GM12878 (cell line): Measurements from ENCODE around the gene NPBWR2. TPM values are rescaled to one million over a fixed set of nuclear protein-coding genes. Genes with fewer than 3 reads are reported as not detected.

ENCODE experiments used
- ASH2L ChIP-seq: fragments of 300-600, 200-600 bp; sonication (generic); IDR thresholded peaks from 2 replicates; pipeline ENCODE4 v1.6.1; 2017; ENCODE audit warnings: low read depth, mild to moderate bottlenecking, borderline replicate concordance
- ATF7 ChIP-seq: fragments of 450-650 bp; IDR thresholded peaks from 2 replicates; pipeline ENCODE4 v1.6.1; 2016; ENCODE audit warnings: low read depth, mild to moderate bottlenecking
- CHD1 ChIP-seq: IDR thresholded peaks from 2 replicates; pipeline ENCODE4 v1.6.1; 2012; ENCODE audit warnings: low read depth, low read length, improper control_type of control experiment
- HDAC2 ChIP-seq: fragments of 200-600 bp; sonication (generic); IDR thresholded peaks from 2 replicates; pipeline ENCODE4 v1.6.1; 2017
- KDM1A ChIP-seq: fragments of 200-600 bp; sonication (generic); IDR thresholded peaks from 2 replicates; pipeline ENCODE4 v1.6.1; 2016; ENCODE audit warnings: borderline replicate concordance
- NFYB ChIP-seq: IDR thresholded peaks from 2 replicates; pipeline ENCODE4 v1.6.1; 2011; ENCODE audit warnings: low read depth, mild to moderate bottlenecking, low read length, improper control_type of control experiment, moderate library complexity; ENCODE audit not compliant: insufficient read depth
- NR2C2 ChIP-seq: IDR thresholded peaks from 2 replicates; pipeline ENCODE4 v1.6.1; 2011; ENCODE audit warnings: borderline replicate concordance, low read depth; ENCODE audit not compliant: control insufficient read depth, insufficient read length
- PAX8 ChIP-seq: fragments of 450-650 bp; IDR thresholded peaks from 2 replicates; pipeline ENCODE4 v1.6.1; 2017; ENCODE audit warnings: mild to moderate bottlenecking, moderate library complexity
- PML ChIP-seq: IDR thresholded peaks from 2 replicates; pipeline ENCODE4 v1.6.1; 2012; ENCODE audit warnings: low read length, inconsistent platforms
- RAD21 ChIP-seq: IDR thresholded peaks from 2 replicates; pipeline ENCODE4 v1.6.1; 2011; ENCODE audit warnings: mild to moderate bottlenecking, low read depth, low read length, moderate library complexity; ENCODE audit not compliant: insufficient read depth
- RBBP5 ChIP-seq: fragments of 200-600 bp; sonication (generic); conservative IDR thresholded peaks from 2 replicates; pipeline ENCODE4 v1.6.1; 2016
- RFX5 ChIP-seq: IDR thresholded peaks from 2 replicates; pipeline ENCODE4 v1.6.1; 2011; ENCODE audit warnings: low read depth, low read length, improper control_type of control experiment
- SKIL ChIP-seq: fragments of 450-650 bp; IDR thresholded peaks from 2 replicates; pipeline ENCODE4 v1.6.1; 2017; ENCODE audit warnings: mild to moderate bottlenecking, low read depth, inconsistent platforms; ENCODE audit not compliant: poor library complexity, severe bottlenecking
- SMAD1 ChIP-seq: fragments of 450-650 bp; IDR thresholded peaks from 2 replicates; pipeline ENCODE4 v1.6.1; 2018; ENCODE audit warnings: mild to moderate bottlenecking, low read depth; ENCODE audit not compliant: partially characterized antibody
- SPI1 ChIP-seq: IDR thresholded peaks from 2 replicates; pipeline ENCODE4 v1.6.1; 2011; ENCODE audit warnings: low read depth, mild to moderate bottlenecking, low read length, moderate library complexity, borderline replicate concordance; ENCODE audit not compliant: insufficient read depth
- ZNF24 ChIP-seq: fragments of 450-650 bp; IDR thresholded peaks from 2 replicates; pipeline ENCODE4 v1.6.1; 2017; ENCODE audit warnings: antibody characterized with exemption, mild to moderate bottlenecking
- ZNF687 ChIP-seq: fragments of 450-650 bp; IDR thresholded peaks from 2 replicates; pipeline ENCODE4 v1.6.1; 2017; ENCODE audit warnings: mild to moderate bottlenecking, moderate library complexity
- polyA plus RNA-seq, 11 experiments: library from polyadenylated mRNA; depleted of rRNA in 4 of 11; unstranded in 6 of 11; stranded (reverse) in 5 of 11; fragments of >200 nt; fragmentation: Nextera tagmentation in 4 of 11; fragmentation: Illumina TruSeq in 1 of 11; extraction: Ambion mirVana in 4 of 11; extraction: Trizol in 1 of 11; gene quantifications; 1 replicate in 1 of 11; 2 replicates in 10 of 11; pipeline versions ENCODE4 v1.2.1 to v1.2.3, GENCODE V29; 2011 to 2016; ENCODE audit warnings: inconsistent platforms in 2 of 11, missing spikeins in 2 of 11, low read depth in 1 of 11
- total RNA-seq, 4 experiments: library from RNA; depleted of rRNA in 3 of 4; stranded (reverse); fragments of >200 nt in 3 of 4; fragmentation: Illumina TruSeq in 1 of 4; extraction: Trizol in 1 of 4; gene quantifications; 2 replicates each; pipeline versions ENCODE4 v1.2.1 to v1.2.3, GENCODE V29; 2013 to 2021
- TF ChIP-seq, protein P1 (sequence below): fragments of 450-650 bp; IDR thresholded peaks from 2 replicates; pipeline ENCODE4 v1.6.1; 2017; ENCODE audit warnings: low read depth, mild to moderate bottlenecking, moderate library complexity
- TF ChIP-seq, protein P2 (sequence below): fragments of 450-650 bp; IDR thresholded peaks from 2 replicates; pipeline ENCODE4 v1.6.1; 2017; ENCODE audit warnings: borderline replicate concordance
- TF ChIP-seq, protein P3 (sequence below): IDR thresholded peaks from 2 replicates; pipeline ENCODE4 v1.6.1; 2012; ENCODE audit warnings: low read depth, low read length, improper control_type of control experiment

The NPBWR2 gene
- total and polyA plus RNA-seq, 10 of the 15 experiments (the other 5 are each of a cell fraction or from before 2014, with no cell fraction given): not detected

DNA sequence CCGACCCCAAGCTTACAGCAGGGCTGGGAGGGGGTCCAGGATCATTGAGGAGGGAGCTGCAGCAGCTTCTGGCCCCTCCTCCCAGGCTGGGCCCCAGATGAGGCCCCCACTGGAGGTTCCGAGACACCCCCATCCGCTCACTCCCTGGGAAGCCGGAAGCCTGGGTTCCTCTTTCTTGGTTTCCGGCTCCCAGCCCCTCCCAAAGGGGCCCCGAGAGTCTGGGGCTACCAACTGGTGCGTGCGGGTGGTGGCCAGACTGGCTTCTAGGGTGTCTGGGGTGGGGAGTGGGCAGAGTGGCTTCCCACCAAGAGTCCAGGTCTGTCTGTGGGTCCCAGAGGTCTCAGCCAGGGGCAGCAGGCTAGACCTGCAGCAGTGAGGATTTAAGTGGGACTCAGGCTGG, 30.3 kb downstream of the NPBWR2 start (continued):
- TF ChIP-seq SKIL: peak; percentile 46
- no peak for TF ChIP-seq RAD21
- TF ChIP-seq SPI1: peak; percentile 95
- TF ChIP-seq NR2C2: no peak
- TF ChIP-seq ASH2L: no peak
- no peak for TF ChIP-seq SMAD1
- TF ChIP-seq, protein P1, sequence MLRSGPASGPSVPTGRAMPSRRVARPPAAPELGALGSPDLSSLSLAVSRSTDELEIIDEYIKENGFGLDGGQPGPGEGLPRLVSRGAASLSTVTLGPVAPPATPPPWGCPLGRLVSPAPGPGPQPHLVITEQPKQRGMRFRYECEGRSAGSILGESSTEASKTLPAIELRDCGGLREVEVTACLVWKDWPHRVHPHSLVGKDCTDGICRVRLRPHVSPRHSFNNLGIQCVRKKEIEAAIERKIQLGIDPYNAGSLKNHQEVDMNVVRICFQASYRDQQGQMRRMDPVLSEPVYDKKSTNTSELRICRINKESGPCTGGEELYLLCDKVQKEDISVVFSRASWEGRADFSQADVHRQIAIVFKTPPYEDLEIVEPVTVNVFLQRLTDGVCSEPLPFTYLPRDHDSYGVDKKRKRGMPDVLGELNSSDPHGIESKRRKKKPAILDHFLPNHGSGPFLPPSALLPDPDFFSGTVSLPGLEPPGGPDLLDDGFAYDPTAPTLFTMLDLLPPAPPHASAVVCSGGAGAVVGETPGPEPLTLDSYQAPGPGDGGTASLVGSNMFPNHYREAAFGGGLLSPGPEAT: 0 out of 2 replicates have a peak, but pooled peaks have one; percentile 44
- 0 out of 2 replicates have a peak, but pooled peaks have one; percentile 11 for TF ChIP-seq ZNF687
- TF ChIP-seq ZNF24: no peak
- no peak for TF ChIP-seq PAX8
- TF ChIP-seq KDM1A: no peak
- TF ChIP-seq, protein P2, sequence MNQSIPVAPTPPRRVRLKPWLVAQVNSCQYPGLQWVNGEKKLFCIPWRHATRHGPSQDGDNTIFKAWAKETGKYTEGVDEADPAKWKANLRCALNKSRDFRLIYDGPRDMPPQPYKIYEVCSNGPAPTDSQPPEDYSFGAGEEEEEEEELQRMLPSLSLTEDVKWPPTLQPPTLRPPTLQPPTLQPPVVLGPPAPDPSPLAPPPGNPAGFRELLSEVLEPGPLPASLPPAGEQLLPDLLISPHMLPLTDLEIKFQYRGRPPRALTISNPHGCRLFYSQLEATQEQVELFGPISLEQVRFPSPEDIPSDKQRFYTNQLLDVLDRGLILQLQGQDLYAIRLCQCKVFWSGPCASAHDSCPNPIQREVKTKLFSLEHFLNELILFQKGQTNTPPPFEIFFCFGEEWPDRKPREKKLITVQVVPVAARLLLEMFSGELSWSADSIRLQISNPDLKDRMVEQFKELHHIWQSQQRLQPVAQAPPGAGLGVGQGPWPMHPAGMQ: no peak
- no peak for TF ChIP-seq PML
- TF ChIP-seq NFYB: no peak
- no peak for TF ChIP-seq CHD1
- TF ChIP-seq, protein P3, sequence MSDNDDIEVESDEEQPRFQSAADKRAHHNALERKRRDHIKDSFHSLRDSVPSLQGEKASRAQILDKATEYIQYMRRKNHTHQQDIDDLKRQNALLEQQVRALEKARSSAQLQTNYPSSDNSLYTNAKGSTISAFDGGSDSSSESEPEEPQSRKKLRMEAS: no peak
- peak; percentile 47; the same call in 1 of the 2 replicates for TF ChIP-seq ATF7
- TF ChIP-seq RBBP5: no peak
- TF ChIP-seq HDAC2: no peak
- TF ChIP-seq RFX5: no peak
